Stomach smooth muscle (tissue), 2 donors: ENCODE data around the gene P2RX3.

Experiments
- H3K27ac ChIP-seq: one replicate; pipeline ENCODE4 v1.7.0; 2013; ENCODE audit warnings: mild to moderate bottlenecking, low read length, inconsistent platforms
- H3K27me3 ChIP-seq, 2 donors: one replicate each; pipeline ENCODE4 v1.7.0; 2013; ENCODE audit warnings: low read length in 2 of 2; ENCODE audit not compliant: insufficient read depth in 2 of 2, control insufficient read depth in 1 of 2
- H3K36me3 ChIP-seq, 2 donors: one replicate each; pipeline ENCODE4 v1.7.0; 2013; ENCODE audit warnings: low read length in 2 of 2; ENCODE audit not compliant: control insufficient read depth in 2 of 2, insufficient read depth in 2 of 2
- H3K4me1 ChIP-seq: one replicate; pipeline ENCODE4 v1.7.0; 2013; ENCODE audit warnings: low read length; ENCODE audit not compliant: control insufficient read depth, insufficient read depth
- H3K4me3 ChIP-seq, 2 donors: one replicate each; pipeline ENCODE4 v1.7.0; 2013; ENCODE audit warnings: low read length in 2 of 2
- H3K9ac ChIP-seq, 2 donors: one replicate each; pipeline ENCODE4 v1.7.0; 2013; ENCODE audit warnings: low read length in 2 of 2, mild to moderate bottlenecking in 1 of 2
- H3K9me3 ChIP-seq, 2 donors: one replicate each; pipeline ENCODE4 v1.7.0; 2013; ENCODE audit warnings: low read length in 2 of 2; ENCODE audit not compliant: control insufficient read depth in 2 of 2
- donor health status: healthy.
- donor health status: Pancreatic carcinoma.

P2RX3 gene

DNA sequence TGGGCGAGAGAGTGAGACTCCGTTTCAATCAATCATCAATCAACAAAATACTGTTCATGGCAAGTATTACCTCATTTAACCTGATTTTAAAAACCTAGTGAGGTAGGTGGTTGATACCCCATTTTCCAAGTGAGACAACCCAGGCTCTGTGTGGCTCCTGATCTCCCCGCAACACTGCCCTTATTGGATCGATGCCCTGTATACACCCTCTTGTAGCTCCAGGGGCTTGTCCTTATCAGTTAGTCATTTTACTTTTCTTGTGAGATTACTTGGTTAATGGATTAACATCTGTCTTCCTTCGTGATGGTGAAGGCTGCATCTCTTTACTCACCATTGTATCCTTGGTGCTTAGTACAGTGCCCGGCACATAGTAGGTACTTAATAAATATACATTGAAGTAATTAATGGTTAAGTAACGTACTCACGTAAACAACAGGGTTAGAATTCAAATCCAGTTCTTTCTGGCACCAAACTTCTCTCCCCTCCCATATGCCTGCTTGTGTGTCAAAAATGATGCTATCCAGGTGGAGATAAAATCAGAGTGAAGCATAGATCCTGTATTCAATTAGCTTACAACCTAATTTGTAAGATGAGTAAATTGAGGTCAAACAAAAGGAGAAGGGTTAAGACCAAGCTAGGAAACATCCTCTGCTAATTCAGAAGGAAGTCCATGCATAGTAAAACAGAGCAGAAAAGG, 54.1 kb downstream of the P2RX3 start:
- Histone ChIP-seq H3K9ac (no peak overlapping the region), H3K4me1 (no peaks in the 10 kb centered on the region), H3K27ac (no peak overlapping the region), H3K4me3 (no peak overlapping the region), H3K36me3 (no peaks in the 10 kb centered on the region), H3K9me3 (peaks cover 0 to 2% of the 10 kb centered on the region in 2 donors), H3K27me3 (peaks cover 6 to 7% of the 10 kb centered on the region in 2 donors)

GRCh38 chr11:57392763-57393105, 54.6 kb downstream of the P2RX3 start:
- H3K4me1 ChIP-seq = no peaks in the 10 kb centered on the region
- H3K9ac ChIP-seq = no peak overlapping the region
- H3K36me3 ChIP-seq = no peaks in the 10 kb centered on the region
- H3K27ac ChIP-seq = no peak overlapping the region
- H3K9me3 ChIP-seq = peaks cover 0 to 2% of the 10 kb centered on the region in 2 donors
- no peak overlapping the region for H3K4me3 ChIP-seq
- peaks cover 6 to 7% of the 10 kb centered on the region in 2 donors for H3K27me3 ChIP-seq

GRCh38 chr11:57394203-57394965, 56.2 kb downstream of the P2RX3 start:
- Histone ChIP-seq H3K4me3 (no peak overlapping the region), H3K27ac (no peak overlapping the region), H3K4me1 (no peaks in the 10 kb centered on the region), H3K27me3 (peaks cover 7 to 9% of the 10 kb centered on the region in 2 donors), H3K36me3 (no peaks in the 10 kb centered on the region), H3K9ac (no peak overlapping the region), H3K9me3 (peaks cover 0 to 2% of the 10 kb centered on the region in 2 donors)

GRCh38 chr11:57395905-57396623, 57.9 kb downstream of the P2RX3 start:
- Histone ChIP-seq H3K4me3 (no peak overlapping the region), H3K9me3 (peaks cover 0 to 2% of the 10 kb centered on the region in 2 donors), H3K27me3 (peaks cover 2 to 11% of the 10 kb centered on the region in 2 donors), H3K4me1 (no peaks in the 10 kb centered on the region), H3K9ac (no peak overlapping the region), H3K27ac (no peak overlapping the region), H3K36me3 (no peaks in the 10 kb centered on the region)

GRCh38 chr11:57396744-57397143, 58.6 kb downstream of the P2RX3 start:
- Histone ChIP-seq H3K9me3 (peaks cover 0 to 2% of the 10 kb centered on the region in 2 donors), H3K36me3 (no peaks in the 10 kb centered on the region), H3K27me3 (peaks cover 2 to 11% of the 10 kb centered on the region in 2 donors), H3K4me3 (no peak overlapping the region), H3K4me1 (no peaks in the 10 kb centered on the region), H3K9ac (no peak overlapping the region), H3K27ac (no peak overlapping the region)

GRCh38 chr11:57397394-57397990, 59.3 kb downstream of the P2RX3 start:
- Histone ChIP-seq H3K4me3 (no peak overlapping the region), H3K9me3 (peaks cover 0 to 2% of the 10 kb centered on the region in 2 donors), H3K9ac (no peak overlapping the region), H3K36me3 (no peaks in the 10 kb centered on the region), H3K27me3 (peaks cover 2 to 8% of the 10 kb centered on the region in 2 donors), H3K4me1 (no peaks in the 10 kb centered on the region), H3K27ac (no peak overlapping the region)

DNA sequence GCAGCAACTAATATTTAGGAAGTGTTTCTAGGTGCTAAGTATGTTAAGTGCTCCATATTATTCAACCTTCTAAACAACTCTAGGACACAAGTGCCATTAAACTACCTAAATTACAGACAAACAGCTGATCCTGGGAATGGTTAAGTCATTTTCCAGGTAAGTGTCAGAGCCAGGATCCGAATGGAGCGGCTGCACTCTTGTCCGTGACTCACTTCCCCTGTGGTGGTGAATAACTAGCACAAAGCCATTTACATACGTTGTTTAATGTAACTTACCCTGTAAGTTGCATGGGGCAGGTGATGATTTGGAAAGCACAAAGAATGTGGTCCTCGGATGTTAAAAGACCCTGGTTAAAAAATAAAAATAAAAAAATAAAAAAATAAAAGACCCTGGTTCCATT, 61.1 kb downstream of the P2RX3 start:
- Histone ChIP-seq H3K36me3 (no peaks in the 10 kb centered on the region), H3K9me3 (peaks cover 0 to 2% of the 10 kb centered on the region in 2 donors), H3K4me1 (no peaks in the 10 kb centered on the region)

DNA sequence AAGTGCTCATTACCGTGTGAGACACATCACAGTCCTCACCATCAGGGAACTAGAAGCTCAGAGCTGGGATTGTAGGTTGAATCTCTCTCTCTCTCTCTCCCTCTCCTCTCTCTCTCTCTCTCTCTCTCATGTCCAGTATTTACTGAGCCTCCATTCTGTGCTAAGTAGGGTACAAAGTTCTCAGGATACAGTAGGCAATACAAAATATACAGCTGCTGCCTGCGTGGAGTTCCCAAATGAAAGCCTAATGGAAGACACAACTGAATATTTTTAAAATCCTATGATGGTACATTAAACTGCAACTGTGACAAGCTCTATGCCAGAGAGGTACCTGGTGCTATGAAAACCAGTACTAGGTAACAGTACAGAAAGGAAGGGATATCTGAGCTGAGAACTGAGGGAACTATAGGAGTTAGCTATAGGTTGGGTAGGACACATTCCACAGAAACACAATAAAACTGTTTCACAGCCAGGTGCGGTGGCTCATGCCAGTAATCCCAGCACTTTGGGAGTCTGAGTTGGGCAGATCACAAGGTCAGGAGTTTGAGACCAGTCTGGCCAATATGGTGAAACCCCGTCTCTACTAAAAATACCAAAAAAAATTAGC, 61.9 kb downstream of the P2RX3 start:
- Histone ChIP-seq H3K27me3 (peaks cover 2 to 8% of the 10 kb centered on the region in 2 donors), H3K9ac (no peak overlapping the region), H3K9me3 (peaks cover 0 to 2% of the 10 kb centered on the region in 2 donors), H3K4me3 (no peak overlapping the region), H3K36me3 (no peaks in the 10 kb centered on the region), H3K27ac (no peak overlapping the region), H3K4me1 (no peaks in the 10 kb centered on the region)

More for the DNA sequence above, 61.1 kb downstream of the P2RX3 start:
- Histone ChIP-seq H3K9ac (no peak overlapping the region), H3K4me3 (no peak overlapping the region), H3K27me3 (peaks cover 2 to 8% of the 10 kb centered on the region in 2 donors), H3K27ac (no peak overlapping the region)

- Histone ChIP-seq H3K36me3 (peaks cover 5 to 9% of the 10 kb centered on the region in 2 donors), H3K4me3 (no peak overlapping the region), H3K9me3 (no peaks in the 10 kb centered on the region), H3K4me1 (no peaks in the 10 kb centered on the region), H3K27ac (no peak overlapping the region), H3K9ac (no peak overlapping the region), H3K27me3 (peaks cover 0 to 7% of the 10 kb centered on the region in 2 donors)
Measured at GRCh38 chr11:57402188-57403002, 64.2 kb downstream of the P2RX3 start.
